Stimulated activated CD8-positive, alpha-beta memory T cell treated with anti-CD3 and anti-CD28 coated beads, Interleukin-4, amount 100 ng/mL, for 24 hours (primary cell): ENCODE measurements around the gene DHX36.

ENCODE experiments used
- DNase-seq: peaks from one replicate; pipeline ENCODE4 v3.0.0-alpha.2; 2020; ENCODE audit warnings: low read depth

Gene DHX36

GRCh38 chr3:154224866-154225265, 99.4 kb downstream of the DHX36 start:
- DNase-seq, result no peak

- DNase-seq, result no peak
These were observed 99.9 kb downstream of the DHX36 start for GRCh38 chr3:154224366-154224765.

GRCh38 chr3:154223519-154223918, 100.8 kb downstream of the DHX36 start:
- DNase-seq, result no peak
